ENCODE results near the gene OARD1.

GRCh38 chr6:41021832-41022231, 50.3 kb downstream of the OARD1 start:
- TF ChIP-seq CTCF (IDR thresholded peaks at IDR 0.05) (no peak), EP300 (IDR thresholded peaks at IDR 0.05) (no peak), POLR2AphosphoS5 (IDR thresholded peaks at IDR 0.05) (no peak), POLR2A (IDR thresholded peaks at IDR 0.05; ENCODE audit: low read depth) (no peak)

Measured in esophagus muscularis mucosa (tissue), 4 donors.